ENCODE data around the gene KIF19. TPM values are rescaled to one million over a fixed set of nuclear protein-coding genes. Genes with fewer than 3 reads are reported as not detected.

The KIF19 gene
- total RNA-seq, 2 experiments from 2014 or later = 0.81 to 1.1 TPM

- Mint-ChIP-seq H3K9me3 (no peaks in the 10 kb centered on the region), H3K4me1 (ENCODE audit: low read depth) (no peaks in the 10 kb centered on the region), H3K4me3 (no peak overlapping the region), H3K27me3 (no peaks in the 10 kb centered on the region), H3K27ac (no peak overlapping the region), H3K36me3 (ENCODE audit: low read depth) (no peaks in the 10 kb centered on the region)
- ATAC-seq (ENCODE audit: poor library complexity) = no peak
- no peaks in the 10 kb centered on the region for H3K27me3 ChIP-seq (ENCODE audit: control insufficient read depth in 1 of 2, insufficient read depth in 2 of 2, low read length in 2 of 2)
- H3K9me3 ChIP-seq (ENCODE audit: control insufficient read depth in 1 of 2, insufficient read depth in 1 of 2, low read length in 2 of 2) = no peaks in the 10 kb centered on the region
- ChIA-PET POLR2A (no interaction called here), CTCF (no interaction called here)
- DNase-seq = no peak
- H3K4me3 ChIP-seq (ENCODE audit: low read length) = no peak overlapping the region
- H3K27ac ChIP-seq (ENCODE audit: low read depth in 1 of 2, low read length in 2 of 2) = no peak overlapping the region
- H3K36me3 ChIP-seq (ENCODE audit: insufficient read depth, low read length) = no peaks in the 10 kb centered on the region
- intact Hi-C loops (cut with DNase I, micrococcal nuclease) = no loop called here
- H3K4me1 ChIP-seq (ENCODE audit: insufficient read depth, low read length) = peaks cover 13% of the 10 kb centered on the region
- TF ChIP-seq, protein P1, sequence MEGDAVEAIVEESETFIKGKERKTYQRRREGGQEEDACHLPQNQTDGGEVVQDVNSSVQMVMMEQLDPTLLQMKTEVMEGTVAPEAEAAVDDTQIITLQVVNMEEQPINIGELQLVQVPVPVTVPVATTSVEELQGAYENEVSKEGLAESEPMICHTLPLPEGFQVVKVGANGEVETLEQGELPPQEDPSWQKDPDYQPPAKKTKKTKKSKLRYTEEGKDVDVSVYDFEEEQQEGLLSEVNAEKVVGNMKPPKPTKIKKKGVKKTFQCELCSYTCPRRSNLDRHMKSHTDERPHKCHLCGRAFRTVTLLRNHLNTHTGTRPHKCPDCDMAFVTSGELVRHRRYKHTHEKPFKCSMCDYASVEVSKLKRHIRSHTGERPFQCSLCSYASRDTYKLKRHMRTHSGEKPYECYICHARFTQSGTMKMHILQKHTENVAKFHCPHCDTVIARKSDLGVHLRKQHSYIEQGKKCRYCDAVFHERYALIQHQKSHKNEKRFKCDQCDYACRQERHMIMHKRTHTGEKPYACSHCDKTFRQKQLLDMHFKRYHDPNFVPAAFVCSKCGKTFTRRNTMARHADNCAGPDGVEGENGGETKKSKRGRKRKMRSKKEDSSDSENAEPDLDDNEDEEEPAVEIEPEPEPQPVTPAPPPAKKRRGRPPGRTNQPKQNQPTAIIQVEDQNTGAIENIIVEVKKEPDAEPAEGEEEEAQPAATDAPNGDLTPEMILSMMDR (IDR thresholded peaks at IDR 0.05) = no peak
Observed at GRCh38 chr17:74380959-74381808, 55.2 kb downstream of the KIF19 start.

DNA sequence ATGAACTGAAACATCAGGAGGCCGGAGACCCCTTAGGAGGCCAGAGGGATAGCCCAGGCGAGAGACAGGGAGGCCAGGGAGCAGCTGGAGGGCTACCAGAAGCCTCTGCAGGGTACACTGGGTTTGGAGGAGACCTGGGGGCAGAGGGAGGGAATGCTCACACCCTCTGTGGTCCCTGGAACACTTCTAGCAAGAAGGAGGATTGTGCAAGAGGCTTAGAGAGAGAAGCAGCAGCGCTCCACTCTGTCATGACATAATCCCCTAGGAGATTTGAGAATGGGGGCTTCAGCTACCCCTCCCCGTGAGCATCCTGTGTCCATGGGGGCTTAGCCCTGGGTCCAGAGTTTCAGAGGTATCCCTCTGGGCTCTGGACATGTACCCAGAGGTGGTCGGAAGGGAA, 57.1 kb downstream of the KIF19 start:
- CTCF ChIA-PET = no interaction called here
- no peak overlapping the region for H3K27ac ChIP-seq (ENCODE audit: low read depth in 1 of 2, low read length in 2 of 2)
- Mint-ChIP-seq H3K4me1 (ENCODE audit: low read depth) (no peaks in the 10 kb centered on the region), H3K27ac (no peak overlapping the region), H3K4me3 (no peak overlapping the region), H3K9me3 (no peaks in the 10 kb centered on the region), H3K27me3 (no peaks in the 10 kb centered on the region), H3K36me3 (ENCODE audit: low read depth) (no peaks in the 10 kb centered on the region)
- H3K4me1 ChIP-seq (ENCODE audit: insufficient read depth, low read length) = peaks cover 13% of the 10 kb centered on the region
- H3K36me3 ChIP-seq (ENCODE audit: insufficient read depth, low read length) = no peaks in the 10 kb centered on the region
- no peaks in the 10 kb centered on the region for H3K27me3 ChIP-seq (ENCODE audit: control insufficient read depth in 1 of 2, insufficient read depth in 2 of 2, low read length in 2 of 2)
- ATAC-seq (ENCODE audit: poor library complexity) (no peak), DNase-seq (no peak)
- POLR2A ChIA-PET = no interaction called here
- H3K4me3 ChIP-seq (ENCODE audit: low read length) = no peak overlapping the region
- TF ChIP-seq, protein P1 (IDR thresholded peaks at IDR 0.05) = no peak
- H3K9me3 ChIP-seq (ENCODE audit: control insufficient read depth in 1 of 2, insufficient read depth in 1 of 2, low read length in 2 of 2) = no peaks in the 10 kb centered on the region
- intact Hi-C loops (cut with DNase I, micrococcal nuclease) = no loop called here

GRCh38 chr17:74385201-74385600, 59.2 kb downstream of the KIF19 start:
- Histone ChIP-seq H3K27ac (ENCODE audit: low read depth in 1 of 2, low read length in 2 of 2) (no peak overlapping the region), H3K27me3 (ENCODE audit: control insufficient read depth in 1 of 2, insufficient read depth in 2 of 2, low read length in 2 of 2) (no peaks in the 10 kb centered on the region), H3K4me1 (ENCODE audit: insufficient read depth, low read length) (peaks cover 2% of the 10 kb centered on the region), H3K4me3 (ENCODE audit: low read length) (no peak overlapping the region), H3K9me3 (ENCODE audit: control insufficient read depth in 1 of 2, insufficient read depth in 1 of 2, low read length in 2 of 2) (no peaks in the 10 kb centered on the region), H3K36me3 (ENCODE audit: insufficient read depth, low read length) (no peaks in the 10 kb centered on the region)
- CTCF ChIA-PET = no interaction called here
- DNase-seq = no peak
- Mint-ChIP-seq H3K36me3 (ENCODE audit: low read depth) (no peaks in the 10 kb centered on the region), H3K27ac (no peak overlapping the region), H3K4me1 (ENCODE audit: low read depth) (no peaks in the 10 kb centered on the region), H3K27me3 (no peaks in the 10 kb centered on the region), H3K9me3 (no peaks in the 10 kb centered on the region), H3K4me3 (no peak overlapping the region)
- POLR2A ChIA-PET = no interaction called here
- TF ChIP-seq, protein P1 (IDR thresholded peaks at IDR 0.05) = no peak
- intact Hi-C loops (cut with DNase I, micrococcal nuclease) = no loop called here
- no peak for ATAC-seq (ENCODE audit: poor library complexity)
